Endothelial cell (in vitro differentiated cells): ENCODE results near the gene THAP6. TPM values are rescaled to one million over a fixed set of nuclear protein-coding genes. Genes with fewer than 3 reads are reported as not detected.

Experiments used
- DNase-seq: peaks from one replicate; pipeline ENCODE4 v3.0.0; 2021; ENCODE audit warnings: low spot score
- H3K27ac Mint-ChIP-seq: one replicate; pipeline ENCODE4 v1.8.0; 2021; ENCODE audit warnings: mixed read lengths, inconsistent platforms; ENCODE audit not compliant: unreplicated experiment
- H3K27me3 Mint-ChIP-seq: one replicate; pipeline ENCODE4 v1.8.0; 2021; ENCODE audit warnings: mild to moderate bottlenecking, moderate library complexity, mixed read lengths, inconsistent platforms; ENCODE audit not compliant: unreplicated experiment
- H3K36me3 Mint-ChIP-seq: one replicate; pipeline ENCODE4 v1.8.0; 2021; ENCODE audit warnings: mild to moderate bottlenecking, low read depth, mixed read lengths, inconsistent platforms; ENCODE audit not compliant: unreplicated experiment
- H3K4me1 Mint-ChIP-seq: one replicate; pipeline ENCODE4 v1.8.0; 2021; ENCODE audit warnings: mild to moderate bottlenecking, mixed read lengths, inconsistent platforms; ENCODE audit not compliant: unreplicated experiment
- H3K4me3 Mint-ChIP-seq: one replicate; pipeline ENCODE4 v1.8.0; 2021; ENCODE audit warnings: mild to moderate bottlenecking, mixed read lengths, inconsistent platforms; ENCODE audit not compliant: unreplicated experiment
- H3K9me3 Mint-ChIP-seq: one replicate; pipeline ENCODE4 v1.8.0; 2021; ENCODE audit warnings: mixed read lengths, inconsistent platforms; ENCODE audit not compliant: unreplicated experiment
- total RNA-seq: library from RNA; stranded (reverse); fragmentation: NEBNext Ultra II Directional; extraction: Animal tissue kit (Norgen Biotek cat#: 25700); gene quantifications from one replicate; pipeline ENCODE4 v1.2.1, GENCODE V29; 2021; ENCODE audit not compliant: unreplicated experiment
- TF ChIP-seq, protein P1 (sequence below): fragments of 200-600 bp; sonication (generic); IDR thresholded peaks from one replicate; pipeline ENCODE4 v1.5.0; 2021; ENCODE audit warnings: antibody characterized with exemption; ENCODE audit not compliant: unreplicated experiment

Gene THAP6
- total RNA-seq, 1 donor from 2014 or later: 7.3 TPM

DNA sequence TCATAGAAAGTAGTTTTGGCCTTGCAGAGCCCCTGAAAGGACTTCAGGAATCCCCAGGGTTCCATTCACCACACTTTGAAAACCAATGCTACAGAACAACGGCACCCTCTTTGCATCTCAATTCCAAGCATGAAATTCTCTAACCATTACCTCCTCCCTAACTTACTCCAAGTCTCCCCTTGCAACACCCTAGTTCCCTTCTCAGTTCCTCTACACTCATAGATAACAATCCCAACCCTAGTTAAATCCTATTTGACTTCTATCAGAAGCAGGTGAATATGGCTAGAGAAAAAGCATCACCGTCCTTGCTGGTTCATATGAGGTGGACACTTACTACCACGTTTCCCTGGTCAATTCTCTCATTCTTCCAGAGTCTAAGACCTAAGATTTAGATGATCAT, 2.4 kb upstream of the THAP6 start:
- H3K4me3 Mint-ChIP-seq: no peak overlapping the region
- H3K9me3 Mint-ChIP-seq: no peaks in the 10 kb centered on the region
- H3K4me1 Mint-ChIP-seq: peaks cover 24% of the 10 kb centered on the region
- no peaks in the 10 kb centered on the region for H3K36me3 Mint-ChIP-seq
- H3K27ac Mint-ChIP-seq: no peak overlapping the region
- TF ChIP-seq, protein P1, sequence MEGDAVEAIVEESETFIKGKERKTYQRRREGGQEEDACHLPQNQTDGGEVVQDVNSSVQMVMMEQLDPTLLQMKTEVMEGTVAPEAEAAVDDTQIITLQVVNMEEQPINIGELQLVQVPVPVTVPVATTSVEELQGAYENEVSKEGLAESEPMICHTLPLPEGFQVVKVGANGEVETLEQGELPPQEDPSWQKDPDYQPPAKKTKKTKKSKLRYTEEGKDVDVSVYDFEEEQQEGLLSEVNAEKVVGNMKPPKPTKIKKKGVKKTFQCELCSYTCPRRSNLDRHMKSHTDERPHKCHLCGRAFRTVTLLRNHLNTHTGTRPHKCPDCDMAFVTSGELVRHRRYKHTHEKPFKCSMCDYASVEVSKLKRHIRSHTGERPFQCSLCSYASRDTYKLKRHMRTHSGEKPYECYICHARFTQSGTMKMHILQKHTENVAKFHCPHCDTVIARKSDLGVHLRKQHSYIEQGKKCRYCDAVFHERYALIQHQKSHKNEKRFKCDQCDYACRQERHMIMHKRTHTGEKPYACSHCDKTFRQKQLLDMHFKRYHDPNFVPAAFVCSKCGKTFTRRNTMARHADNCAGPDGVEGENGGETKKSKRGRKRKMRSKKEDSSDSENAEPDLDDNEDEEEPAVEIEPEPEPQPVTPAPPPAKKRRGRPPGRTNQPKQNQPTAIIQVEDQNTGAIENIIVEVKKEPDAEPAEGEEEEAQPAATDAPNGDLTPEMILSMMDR: no peak
- peaks cover 3% of the 10 kb centered on the region for H3K27me3 Mint-ChIP-seq
- DNase-seq: no peak

DNA sequence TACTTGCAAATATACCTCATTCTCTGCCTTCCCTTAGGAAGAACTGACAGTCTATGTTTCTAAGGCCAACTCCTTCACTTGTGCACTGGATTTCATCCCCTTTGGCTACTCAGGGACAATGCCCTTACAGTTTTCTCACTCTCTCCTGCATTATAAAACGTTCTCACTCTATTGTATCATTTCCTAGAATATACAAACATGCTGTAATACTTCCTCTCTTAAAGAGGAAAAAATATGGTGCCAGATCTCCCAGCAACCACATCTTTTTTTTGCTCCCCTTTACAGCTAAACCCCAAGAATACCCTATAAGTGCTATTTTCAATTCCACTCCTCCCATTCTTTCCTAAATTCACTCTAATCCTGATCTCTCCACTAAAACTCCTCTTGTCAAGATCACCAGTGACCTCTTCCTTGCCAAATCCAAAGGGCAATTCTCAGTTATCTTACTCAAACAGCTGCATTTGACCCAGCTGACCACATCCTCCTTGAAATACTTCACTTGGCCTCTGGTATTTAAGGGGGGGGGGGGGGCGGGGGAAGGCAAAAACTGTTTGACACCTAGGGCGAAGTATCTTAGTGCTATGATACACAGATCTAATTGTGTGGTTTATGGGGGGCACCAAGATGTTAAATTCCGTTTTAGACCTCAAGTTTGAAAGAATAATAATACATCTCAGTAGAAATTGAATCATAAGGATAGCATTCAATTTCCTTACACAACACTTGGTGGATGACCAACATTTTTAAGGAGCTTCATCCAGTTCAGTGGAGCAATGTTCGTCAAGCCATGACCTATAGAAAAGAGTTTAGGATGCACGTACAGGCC, 1.7 kb upstream of the THAP6 start:
- no peaks in the 10 kb centered on the region for H3K36me3 Mint-ChIP-seq

DNA sequence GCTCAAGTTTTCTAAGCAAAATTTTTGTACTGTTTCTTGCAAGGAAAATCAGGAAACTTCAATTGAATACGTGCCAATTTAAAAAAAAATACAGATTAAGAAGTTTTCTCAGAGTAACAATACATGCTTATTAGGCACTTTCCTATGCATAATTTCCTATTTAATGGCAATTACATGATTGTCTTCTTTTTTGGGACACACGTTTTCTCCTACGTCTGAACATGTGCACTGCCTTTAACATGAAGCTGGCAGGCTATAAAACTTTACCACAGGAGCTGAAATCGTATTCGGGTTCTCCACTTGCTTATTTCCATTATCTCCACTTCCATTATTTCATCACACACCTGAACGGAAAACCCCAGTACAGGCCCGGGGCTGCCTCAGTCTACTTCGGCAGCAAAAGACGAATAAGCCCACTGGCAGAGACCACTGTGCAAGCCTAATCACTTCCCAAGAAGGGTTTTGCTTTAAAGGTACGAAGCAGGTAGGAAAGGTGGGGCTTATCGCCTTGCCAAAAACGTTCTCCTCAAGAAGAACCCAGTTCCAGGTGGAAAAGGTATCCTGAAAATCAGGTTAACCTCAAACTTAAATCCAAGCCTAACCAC, 645 bp upstream of the THAP6 start:
- Mint-ChIP-seq H3K9me3 (no peaks in the 10 kb centered on the region), H3K4me1 (peaks cover 24% of the 10 kb centered on the region), H3K27ac (peak overlapping the region; percentile 90), H3K36me3 (peaks cover 3% of the 10 kb centered on the region), H3K27me3 (peaks cover 3% of the 10 kb centered on the region), H3K4me3 (peak overlapping the region; percentile 89)
- DNase-seq: no peak
- TF ChIP-seq, protein P1: no peak

More for the DNA sequence above, 1.7 kb upstream of the THAP6 start:
- H3K4me1 Mint-ChIP-seq: peaks cover 24% of the 10 kb centered on the region
- peak; percentile 34 for DNase-seq
- H3K4me3 Mint-ChIP-seq: peak overlapping the region; percentile 89
- peaks cover 3% of the 10 kb centered on the region for H3K27me3 Mint-ChIP-seq
- H3K27ac Mint-ChIP-seq: peak overlapping the region; percentile 90
- H3K9me3 Mint-ChIP-seq: no peaks in the 10 kb centered on the region
- TF ChIP-seq, protein P1: no peak

DNA sequence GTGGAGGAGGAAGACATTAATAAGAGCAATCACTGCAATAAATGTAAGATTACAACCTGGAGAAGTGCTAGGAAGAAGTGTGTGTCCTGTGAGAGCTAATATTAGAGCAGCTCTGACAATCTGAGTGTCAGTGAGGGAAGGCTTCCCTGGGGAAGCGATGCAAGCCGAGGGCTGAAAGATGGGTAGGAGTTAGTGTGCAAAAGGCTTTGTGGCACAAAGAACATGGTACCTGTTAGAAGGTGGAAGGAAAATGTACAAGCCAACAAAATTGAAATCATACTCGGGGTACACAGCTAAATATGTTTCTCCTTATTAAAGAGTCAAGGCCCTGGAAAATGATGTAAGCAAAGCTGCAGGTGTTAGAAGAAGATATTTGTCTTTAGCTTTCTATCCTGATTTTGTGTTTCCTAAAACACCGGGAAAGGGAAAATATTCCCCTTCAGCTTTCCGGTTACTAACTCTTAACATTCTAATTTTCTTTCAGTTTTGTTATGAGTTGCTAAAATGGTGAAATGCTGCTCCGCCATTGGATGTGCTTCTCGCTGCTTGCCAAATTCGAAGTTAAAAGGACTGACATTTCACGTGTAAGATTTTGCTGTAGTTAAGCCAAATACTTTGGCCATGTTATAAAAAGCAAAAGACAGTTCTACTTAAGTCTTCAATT, 808 bp downstream of the THAP6 start:
- H3K4me1 Mint-ChIP-seq: peaks cover 17% of the 10 kb centered on the region
- peaks cover 5% of the 10 kb centered on the region for H3K36me3 Mint-ChIP-seq
- DNase-seq: no peak
- peak overlapping the region; percentile 89 for H3K4me3 Mint-ChIP-seq
- peak overlapping the region; percentile 90 for H3K27ac Mint-ChIP-seq
- peaks cover 3% of the 10 kb centered on the region for H3K27me3 Mint-ChIP-seq
- H3K9me3 Mint-ChIP-seq: no peaks in the 10 kb centered on the region
- TF ChIP-seq, protein P1: no peak
